Ishikawa (cell line): ENCODE data around the gene RAC2.

Source experiments
- CEBPB ChIP-seq: IDR thresholded peaks from 2 replicates; pipeline ENCODE4 v1.6.1; 2012
- CREB1 ChIP-seq: IDR thresholded peaks from 2 replicates; pipeline ENCODE4 v1.6.1; 2012; ENCODE audit warnings: low read depth
- EGR1 ChIP-seq: IDR thresholded peaks from 2 replicates; pipeline ENCODE4 v1.6.1; 2012
- EP300 ChIP-seq: IDR thresholded peaks from 2 replicates; pipeline ENCODE4 v1.6.1; 2012; ENCODE audit warnings: borderline replicate concordance
- FOXM1 ChIP-seq: IDR thresholded peaks from 2 replicates; pipeline ENCODE4 v1.6.1; 2012; ENCODE audit warnings: low read depth, borderline replicate concordance
- NFIC ChIP-seq: IDR thresholded peaks from 2 replicates; pipeline ENCODE4 v1.6.1; 2012
- RAD21 ChIP-seq: IDR thresholded peaks from 2 replicates; pipeline ENCODE4 v1.6.1; 2012; ENCODE audit warnings: low read depth
- TAF1 ChIP-seq: IDR thresholded peaks from 2 replicates; pipeline ENCODE4 v1.6.1; 2012; ENCODE audit warnings: low read depth, mild to moderate bottlenecking
- TCF12 ChIP-seq: IDR thresholded peaks from 2 replicates; pipeline ENCODE4 v1.6.1; 2012; ENCODE audit warnings: low read depth
- TEAD4 ChIP-seq: IDR thresholded peaks from 2 replicates; pipeline ENCODE4 v1.6.1; 2012
- YY1 ChIP-seq: IDR thresholded peaks from 2 replicates; pipeline ENCODE4 v1.6.1; 2012; ENCODE audit warnings: low read depth
- ZBTB7A ChIP-seq: IDR thresholded peaks from 2 replicates; pipeline ENCODE4 v1.6.1; 2012; ENCODE audit warnings: low read depth
- TF ChIP-seq, protein P1 (sequence below): IDR thresholded peaks from 2 replicates; pipeline ENCODE4 v1.6.1; 2012
- TF ChIP-seq, protein P2 (sequence below): IDR thresholded peaks from 2 replicates; pipeline ENCODE4 v1.6.1; 2012; ENCODE audit warnings: low read depth, mild to moderate bottlenecking

- TF ChIP-seq EGR1: no peak
- no peak for TF ChIP-seq EP300
- TF ChIP-seq, protein P1, sequence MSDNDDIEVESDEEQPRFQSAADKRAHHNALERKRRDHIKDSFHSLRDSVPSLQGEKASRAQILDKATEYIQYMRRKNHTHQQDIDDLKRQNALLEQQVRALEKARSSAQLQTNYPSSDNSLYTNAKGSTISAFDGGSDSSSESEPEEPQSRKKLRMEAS: no peak
- no peak for TF ChIP-seq TCF12
- TF ChIP-seq, protein P2, sequence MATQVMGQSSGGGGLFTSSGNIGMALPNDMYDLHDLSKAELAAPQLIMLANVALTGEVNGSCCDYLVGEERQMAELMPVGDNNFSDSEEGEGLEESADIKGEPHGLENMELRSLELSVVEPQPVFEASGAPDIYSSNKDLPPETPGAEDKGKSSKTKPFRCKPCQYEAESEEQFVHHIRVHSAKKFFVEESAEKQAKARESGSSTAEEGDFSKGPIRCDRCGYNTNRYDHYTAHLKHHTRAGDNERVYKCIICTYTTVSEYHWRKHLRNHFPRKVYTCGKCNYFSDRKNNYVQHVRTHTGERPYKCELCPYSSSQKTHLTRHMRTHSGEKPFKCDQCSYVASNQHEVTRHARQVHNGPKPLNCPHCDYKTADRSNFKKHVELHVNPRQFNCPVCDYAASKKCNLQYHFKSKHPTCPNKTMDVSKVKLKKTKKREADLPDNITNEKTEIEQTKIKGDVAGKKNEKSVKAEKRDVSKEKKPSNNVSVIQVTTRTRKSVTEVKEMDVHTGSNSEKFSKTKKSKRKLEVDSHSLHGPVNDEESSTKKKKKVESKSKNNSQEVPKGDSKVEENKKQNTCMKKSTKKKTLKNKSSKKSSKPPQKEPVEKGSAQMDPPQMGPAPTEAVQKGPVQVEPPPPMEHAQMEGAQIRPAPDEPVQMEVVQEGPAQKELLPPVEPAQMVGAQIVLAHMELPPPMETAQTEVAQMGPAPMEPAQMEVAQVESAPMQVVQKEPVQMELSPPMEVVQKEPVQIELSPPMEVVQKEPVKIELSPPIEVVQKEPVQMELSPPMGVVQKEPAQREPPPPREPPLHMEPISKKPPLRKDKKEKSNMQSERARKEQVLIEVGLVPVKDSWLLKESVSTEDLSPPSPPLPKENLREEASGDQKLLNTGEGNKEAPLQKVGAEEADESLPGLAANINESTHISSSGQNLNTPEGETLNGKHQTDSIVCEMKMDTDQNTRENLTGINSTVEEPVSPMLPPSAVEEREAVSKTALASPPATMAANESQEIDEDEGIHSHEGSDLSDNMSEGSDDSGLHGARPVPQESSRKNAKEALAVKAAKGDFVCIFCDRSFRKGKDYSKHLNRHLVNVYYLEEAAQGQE: no peak
- no peak for TF ChIP-seq YY1
- TF ChIP-seq CREB1: no peak
- TF ChIP-seq NFIC: no peak
- no peak for TF ChIP-seq RAD21
- no peak for TF ChIP-seq ZBTB7A
- no peak for TF ChIP-seq TEAD4
- TF ChIP-seq FOXM1: no peak
- no peak for TF ChIP-seq TAF1
- TF ChIP-seq CEBPB: no peak
Observed at GRCh38 chr22:37288521-37288920, 44.5 kb upstream of the RAC2 start.
